Caco-2 (cell line): ENCODE data around the gene PLCB1. TPM values are rescaled to one million over a fixed set of nuclear protein-coding genes. Genes with fewer than 3 reads are reported as not detected.

Source experiments
- BruUV-seq: library from RNA; stranded (reverse); fragments of 400-500 nt; replicated peaks from 2 replicates; lab custom pipeline; 2021; lab: Mats Ljungman, UMichigan
- CTCF ChIA-PET: fragments of 300-600 bp; sonication (Branson Sonifier 250); formaldehyde crosslinking; loops from one replicate; lab custom pipeline; 2022; ENCODE audit warnings: antibody characterized with exemption; lab: Charles Lee
- POLR2A ChIA-PET: fragments of 300-600 bp; sonication (Branson Sonifier 250); formaldehyde crosslinking; loops from one replicate; lab custom pipeline; 2022; ENCODE audit warnings: antibody characterized with exemption; lab: Charles Lee
- DNase-seq, 2 experiments: peaks; one replicate each; pipeline versions ENCODE4 v3.0.0 to v3.0.0-alpha.2; 2020 to 2022
- H3K27me3 ChIP-seq: replicated peaks from 2 replicates; pipeline ENCODE4 v1.6.0; 2011; ENCODE audit warnings: low read length; ENCODE audit not compliant: control insufficient read depth, insufficient read depth
- H3K36me3 ChIP-seq: 2 replicates; pipeline ENCODE4 v1.5.1; 2011; ENCODE audit warnings: low read length; ENCODE audit not compliant: control insufficient read depth, insufficient read depth
- H3K4me1 ChIP-seq: fragments of 250-450 bp; sonication (Bioruptor Pico); 2 replicates; pipeline ENCODE4 v1.5.1; 2020; ENCODE audit warnings: mild to moderate bottlenecking
- H3K4me3 ChIP-seq: 2 replicates; pipeline ENCODE4 v1.5.1; 2011; ENCODE audit warnings: low read depth, mild to moderate bottlenecking, control low read depth, low read length
- H3K9me3 ChIP-seq: fragments of 250-450 bp; sonication (Bioruptor Pico); 2 replicates; pipeline ENCODE4 v1.5.1; 2020; ENCODE audit warnings: mild to moderate bottlenecking, moderate library complexity
- H3K27ac Mint-ChIP-seq: one replicate; pipeline ENCODE4 v1.8.0; 2022; ENCODE audit warnings: mixed read lengths; ENCODE audit not compliant: unreplicated experiment
- H3K27me3 Mint-ChIP-seq: one replicate; pipeline ENCODE4 v1.8.0; 2022; ENCODE audit warnings: mixed read lengths; ENCODE audit not compliant: insufficient read depth, unreplicated experiment
- H3K36me3 Mint-ChIP-seq: one replicate; pipeline ENCODE4 v1.8.0; 2022; ENCODE audit warnings: mild to moderate bottlenecking, mixed read lengths; ENCODE audit not compliant: insufficient read depth, unreplicated experiment
- H3K4me1 Mint-ChIP-seq: one replicate; pipeline ENCODE4 v1.8.0; 2022; ENCODE audit warnings: low read depth, mixed read lengths; ENCODE audit not compliant: unreplicated experiment
- H3K4me3 Mint-ChIP-seq: one replicate; pipeline ENCODE4 v1.8.0; 2022; ENCODE audit warnings: mild to moderate bottlenecking, moderate library complexity, mixed read lengths; ENCODE audit not compliant: unreplicated experiment
- H3K9me3 Mint-ChIP-seq: one replicate; pipeline ENCODE4 v1.8.0; 2022; ENCODE audit warnings: mixed read lengths; ENCODE audit not compliant: unreplicated experiment
- CTCF ChIP-seq, 2 experiments: fragments of 200-600 bp in 1 of 2; IDR thresholded peaks; 1 replicate in 1 of 2; 2 replicates in 1 of 2; pipeline versions ENCODE4 v1.5.1 to v1.8.0; 2011 to 2022; ENCODE audit warnings: antibody characterized with exemption in 1 of 2, control low read depth in 1 of 2, inconsistent platforms in 1 of 2, low read depth in 1 of 2, low read length in 1 of 2, mild to moderate bottlenecking in 1 of 2, moderate library complexity in 1 of 2; ENCODE audit not compliant: insufficient read depth in 1 of 2, severe bottlenecking in 1 of 2, unreplicated experiment in 1 of 2
- intact Hi-C: fragments of 100-400 bp; cut with micrococcal nuclease; formaldehyde crosslinking; loops from one replicate; pipeline ENCODE4 v1.10.0; 2022; ENCODE audit not compliant: unreplicated experiment
- total RNA-seq: library from RNA; stranded (reverse); gene quantifications from 2 replicates; pipeline ENCODE4 v1.2.3, GENCODE V29; 2022

Gene PLCB1
- total RNA-seq, 1 experiment from 2014 or later = 105 TPM

GRCh38 chr20:8914421-8914820 lies 782.4 kb downstream of the PLCB1 start:
- H3K27ac Mint-ChIP-seq = no peak overlapping the region
- H3K4me1 Mint-ChIP-seq = no peaks in the 10 kb centered on the region
- no peak overlapping the region for H3K4me3 ChIP-seq
- peaks cover 8% of the 10 kb centered on the region for H3K9me3 ChIP-seq
- H3K36me3 ChIP-seq = no peaks in the 10 kb centered on the region
- intact Hi-C loops = no loop called here
- no peaks in the 10 kb centered on the region for H3K4me1 ChIP-seq
- TF ChIP-seq CTCF (IDR thresholded peaks at IDR 0.05; ENCODE audit: insufficient read depth in 1 of 2, low read depth in 1 of 2, low read length in 1 of 2, severe bottlenecking in 1 of 2, unreplicated experiment in 1 of 2) = no peak
- no peak for DNase-seq
- no peaks in the 10 kb centered on the region for H3K27me3 ChIP-seq
- peaks cover 26% of the 10 kb centered on the region for H3K9me3 Mint-ChIP-seq
- H3K27me3 Mint-ChIP-seq = peaks cover 14% of the 10 kb centered on the region
- H3K36me3 Mint-ChIP-seq = no peaks in the 10 kb centered on the region
- ChIA-PET POLR2A (no interaction called here), CTCF (no interaction called here)
- BruUV-seq = no TSS peak
- no peak overlapping the region for H3K4me3 Mint-ChIP-seq

GRCh38 chr20:8917084-8917483 lies 785.0 kb downstream of the PLCB1 start:
- Histone ChIP-seq H3K4me1 (no peaks in the 10 kb centered on the region), H3K27me3 (no peaks in the 10 kb centered on the region), H3K9me3 (peaks cover 6% of the 10 kb centered on the region; the same call in 1 of the 2 replicates), H3K36me3 (no peaks in the 10 kb centered on the region), H3K4me3 (no peak overlapping the region)
- H3K9me3 Mint-ChIP-seq = peaks cover 26% of the 10 kb centered on the region
- DNase-seq = no peak
- no TSS peak for BruUV-seq
- CTCF ChIA-PET = interaction anchor here (0.6 kb wide), 1 partner anchor 176 kb away, joined by 3 read pairs; no protein-coding TSS in a partner anchor
- H3K36me3 Mint-ChIP-seq = no peaks in the 10 kb centered on the region
- no peak overlapping the region for H3K4me3 Mint-ChIP-seq
- POLR2A ChIA-PET = interaction anchor here (0.5 kb wide), 1 partner anchor 60 kb away, joined by 5 read pairs; no protein-coding TSS in a partner anchor
- no peak overlapping the region for H3K27ac Mint-ChIP-seq
- no peak for TF ChIP-seq CTCF (IDR thresholded peaks at IDR 0.05; ENCODE audit: insufficient read depth in 1 of 2, low read depth in 1 of 2, low read length in 1 of 2, severe bottlenecking in 1 of 2, unreplicated experiment in 1 of 2)
- H3K4me1 Mint-ChIP-seq = no peaks in the 10 kb centered on the region
- H3K27me3 Mint-ChIP-seq = peaks cover 14% of the 10 kb centered on the region
- intact Hi-C loops = no loop called here

GRCh38 chr20:8918145-8918544 lies 786.1 kb downstream of the PLCB1 start:
- BruUV-seq = no TSS peak
- intact Hi-C loops = no loop called here

More at GRCh38 chr20:8918145-8918544, 786.1 kb downstream of the PLCB1 start:
- Mint-ChIP-seq H3K36me3 (no peaks in the 10 kb centered on the region), H3K4me1 (no peaks in the 10 kb centered on the region), H3K9me3 (peaks cover 26% of the 10 kb centered on the region), H3K4me3 (no peak overlapping the region), H3K27ac (no peak overlapping the region), H3K27me3 (peaks cover 14% of the 10 kb centered on the region)
- Histone ChIP-seq H3K36me3 (no peaks in the 10 kb centered on the region), H3K27me3 (no peaks in the 10 kb centered on the region), H3K9me3 (peaks cover 6% of the 10 kb centered on the region; the same call in 1 of the 2 replicates), H3K4me1 (no peaks in the 10 kb centered on the region), H3K4me3 (no peak overlapping the region)
- ChIA-PET POLR2A (no interaction called here), CTCF (no interaction called here)
- no peak for TF ChIP-seq CTCF (IDR thresholded peaks at IDR 0.05; ENCODE audit: insufficient read depth in 1 of 2, low read depth in 1 of 2, low read length in 1 of 2, severe bottlenecking in 1 of 2, unreplicated experiment in 1 of 2)
- no peak for DNase-seq
